UCSD-AML1 (cell line): Measurements from ENCODE around the gene RNF112.
"Not testable (repeated sequence)": the region's sequence is repeated elsewhere in the genome, so short reads cannot be mapped to it uniquely, and the experiment has no call there.

Source experiments
- DNase-seq: peaks from one replicate; lab custom pipeline; 2025; ENCODE audit not compliant: unreplicated experiment; lab: John Stamatoyannopoulos, UW

Gene RNF112

DNA sequence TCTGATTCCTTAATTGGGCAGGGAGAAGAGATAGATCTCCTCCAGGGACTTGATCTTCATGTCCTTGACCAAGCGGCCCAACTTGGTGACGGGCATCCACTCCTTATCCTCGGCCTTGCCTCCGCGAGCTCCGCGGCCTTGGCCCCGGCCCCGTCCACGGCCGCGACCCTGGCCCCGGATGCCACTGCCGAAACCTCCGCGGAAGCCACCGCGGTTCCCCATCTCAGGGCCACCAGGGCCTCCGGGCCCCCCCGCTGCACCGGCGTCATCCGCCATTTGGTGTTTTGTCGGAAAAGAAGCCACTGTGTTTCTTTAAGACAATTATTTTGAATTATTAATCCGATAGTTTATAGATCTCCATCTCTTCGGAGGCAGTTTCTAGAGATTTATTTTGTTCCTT is 35.5 kb downstream of the RNF112 start:
- DNase-seq, result not testable (repeated sequence)

DNA sequence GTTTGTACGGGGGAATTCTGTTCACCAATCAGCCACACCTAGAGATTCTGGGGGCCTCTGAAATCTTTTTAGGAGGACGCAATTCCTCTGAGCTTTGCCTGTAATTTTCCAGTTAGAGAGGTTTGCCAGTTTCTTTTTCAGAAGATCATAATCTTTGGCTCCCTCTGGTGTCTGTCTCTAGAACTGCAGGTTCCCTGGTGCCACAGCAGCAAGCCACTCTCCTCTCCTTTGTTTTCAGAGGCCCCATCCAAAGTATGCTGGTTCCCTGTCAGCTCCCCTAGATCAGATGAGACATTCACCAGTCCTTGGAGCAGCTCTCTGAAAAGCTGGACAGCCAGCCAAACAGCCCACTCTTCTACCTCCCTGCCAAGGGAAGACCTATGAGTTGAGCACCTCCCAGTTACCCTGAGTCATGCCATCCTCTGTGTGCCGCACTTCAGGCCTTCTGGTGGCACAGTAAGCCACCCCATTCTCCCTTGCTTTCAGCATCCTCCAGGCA is 36.1 kb downstream of the RNF112 start:
- DNase-seq, result peak; percentile 18

DNA sequence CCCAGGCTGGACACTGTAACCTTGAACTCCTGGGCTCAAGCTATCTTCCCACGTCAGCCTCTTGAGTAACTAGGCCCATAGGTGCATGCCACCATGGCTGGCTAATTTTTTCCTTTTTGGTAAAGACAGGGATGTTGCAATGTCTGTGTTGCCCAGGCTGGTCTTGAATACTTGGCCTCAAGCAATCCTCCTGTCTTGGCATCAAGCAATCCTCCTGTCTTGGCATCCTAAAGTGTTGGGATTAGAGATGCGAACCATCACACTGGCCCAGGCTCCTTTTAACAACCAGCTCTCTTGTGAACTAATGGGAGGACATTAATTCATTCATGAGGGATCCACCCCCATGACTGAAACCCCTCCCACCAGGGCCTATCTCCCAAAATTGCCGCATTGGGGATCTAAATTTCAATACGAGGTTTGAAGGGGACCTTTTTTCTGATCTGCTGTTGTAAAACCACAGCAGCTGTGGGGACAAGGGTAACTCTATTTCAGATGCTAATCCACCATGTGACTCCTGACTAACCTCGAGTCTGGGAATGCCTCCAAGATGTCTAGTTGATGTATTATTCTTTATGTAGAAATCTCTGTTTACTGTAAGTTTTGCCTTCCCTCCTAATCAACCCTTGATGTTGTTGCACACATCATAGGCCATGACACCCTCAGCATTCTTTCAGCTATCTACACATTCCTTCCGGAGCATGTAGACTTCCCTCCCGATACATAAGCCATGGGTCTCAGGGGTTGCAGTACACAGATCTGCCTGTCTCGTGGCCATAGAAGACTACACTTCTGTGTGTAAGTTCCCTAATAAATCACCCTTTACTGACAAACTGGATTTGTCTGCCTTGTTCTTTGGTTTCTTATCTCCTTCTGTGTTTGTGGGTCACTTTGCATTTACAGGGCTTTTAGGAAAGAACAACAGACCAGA is 37.6 kb downstream of the RNF112 start:
- DNase-seq, result no peak

DNA sequence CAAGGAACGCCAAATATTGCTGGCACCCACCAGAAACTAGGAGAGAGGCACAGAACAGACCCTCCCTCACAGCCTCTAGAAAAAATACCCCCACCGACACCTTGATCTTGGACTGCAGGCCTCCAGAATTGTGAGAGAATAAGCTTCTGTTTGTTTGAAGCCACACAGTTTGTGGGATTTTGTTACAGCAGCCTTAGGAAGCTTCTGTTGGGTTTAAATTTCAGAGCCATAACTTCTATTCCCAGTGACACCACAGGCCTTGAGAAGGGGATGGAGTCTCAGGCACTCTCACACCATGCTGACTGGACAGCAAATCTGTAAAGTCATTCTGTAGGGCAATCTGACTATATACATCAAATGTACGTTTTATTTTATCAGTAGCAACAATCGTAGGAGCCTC is 38.6 kb downstream of the RNF112 start:
- DNase-seq, result no peak

DNA sequence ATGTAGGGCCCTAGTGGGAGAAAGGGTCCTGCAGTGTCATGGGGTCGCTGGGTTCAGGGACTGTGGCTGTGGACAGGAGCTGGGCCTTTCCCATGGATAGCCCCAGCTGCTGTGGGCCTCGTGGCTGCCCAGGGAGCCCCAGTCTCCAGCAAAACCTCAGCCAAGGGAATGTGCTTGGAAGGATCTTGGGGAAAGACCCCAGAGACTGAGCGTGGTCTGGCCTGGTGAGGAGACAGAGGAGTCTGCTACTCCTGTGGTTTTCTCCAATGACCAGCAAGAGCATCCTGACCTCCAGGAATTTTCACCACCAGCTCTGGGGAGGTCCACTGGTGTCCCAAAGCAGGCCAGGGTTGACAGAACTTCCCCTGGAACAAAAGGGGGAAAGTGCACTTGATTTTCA is 42.3 kb downstream of the RNF112 start:
- DNase-seq, result no peak

DNA sequence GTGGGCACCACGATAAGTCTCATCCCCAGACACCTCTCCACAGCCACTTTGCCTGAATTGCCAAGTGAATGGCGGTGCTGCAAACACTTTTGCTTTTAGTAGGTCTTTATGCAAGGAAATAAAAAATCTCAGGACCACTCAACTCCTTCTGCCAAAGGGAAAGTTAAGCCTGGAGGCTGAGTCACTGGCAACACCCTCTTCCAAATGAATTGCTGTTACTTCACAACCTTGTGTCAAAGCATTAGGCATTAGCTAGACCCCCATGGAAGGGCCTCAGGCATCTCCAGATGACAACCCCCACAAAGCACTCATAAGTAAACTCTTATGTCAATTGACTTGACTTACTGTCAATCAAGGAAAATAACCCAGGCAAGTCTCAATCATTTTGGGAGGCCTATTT is 43.0 kb downstream of the RNF112 start:
- no peak for DNase-seq

DNA sequence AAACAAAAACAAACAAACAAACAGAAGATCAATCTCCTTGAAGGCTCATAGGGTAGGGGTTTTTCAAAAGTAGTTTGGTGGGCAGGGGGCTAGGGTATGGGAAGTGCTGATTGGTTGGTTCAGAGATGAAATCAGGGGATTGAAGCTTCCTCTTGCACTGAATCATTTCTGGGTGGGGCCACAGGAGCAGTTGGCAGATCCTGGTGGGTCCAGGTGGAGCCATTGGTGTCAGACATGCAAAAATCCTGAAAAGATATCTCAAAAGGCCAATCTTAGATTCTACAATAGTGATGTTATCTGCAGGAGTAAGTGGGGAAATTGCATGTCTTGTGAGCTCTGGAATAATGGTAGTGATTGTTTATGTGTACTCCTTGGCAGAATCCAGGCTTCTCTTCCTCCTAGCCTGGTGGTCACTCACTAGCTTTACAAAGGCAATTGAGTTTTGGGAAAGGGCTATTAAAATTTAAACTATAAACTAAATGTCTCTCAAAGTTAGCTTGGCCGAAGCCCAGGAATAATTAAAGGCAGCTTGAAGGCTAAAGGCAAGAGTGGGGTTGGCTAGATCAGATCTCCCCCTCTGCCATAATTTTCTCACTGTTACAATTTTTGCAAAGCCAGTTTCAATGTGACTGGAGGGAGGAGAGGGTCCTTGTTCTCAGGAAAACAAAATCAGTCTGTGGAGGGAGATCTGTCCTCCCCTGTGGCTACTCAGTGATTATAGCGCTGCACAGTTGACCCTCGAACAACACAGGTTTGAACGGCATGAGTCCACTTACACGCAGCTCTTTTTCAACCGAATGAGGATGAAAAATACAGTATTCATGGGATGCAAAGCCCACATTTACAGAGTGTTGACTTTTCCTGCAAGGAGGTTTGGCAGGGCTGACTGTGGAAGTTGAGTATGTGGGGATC is 45.2 kb downstream of the RNF112 start:
- no peak for DNase-seq

DNA sequence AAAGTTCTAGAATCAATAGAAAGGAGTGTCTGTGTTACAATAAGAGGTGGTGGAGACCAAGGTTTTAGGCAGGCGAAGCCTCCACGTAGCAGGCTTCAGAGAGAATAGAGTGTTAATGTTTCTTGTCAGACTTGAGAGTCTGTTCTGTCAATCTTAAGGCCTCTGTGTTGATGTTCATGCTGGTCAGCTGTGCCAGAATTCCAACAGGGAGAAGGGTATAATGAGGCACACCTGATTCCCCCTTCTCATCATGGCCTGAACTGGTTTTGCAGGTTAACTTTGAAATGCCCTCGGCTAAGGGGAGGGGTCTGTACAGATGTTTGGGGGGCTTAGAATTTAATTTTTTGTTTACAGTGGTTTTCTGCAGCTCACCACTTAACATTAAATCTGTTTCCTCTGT is 46.0 kb downstream of the RNF112 start:
- no peak for DNase-seq

DNA sequence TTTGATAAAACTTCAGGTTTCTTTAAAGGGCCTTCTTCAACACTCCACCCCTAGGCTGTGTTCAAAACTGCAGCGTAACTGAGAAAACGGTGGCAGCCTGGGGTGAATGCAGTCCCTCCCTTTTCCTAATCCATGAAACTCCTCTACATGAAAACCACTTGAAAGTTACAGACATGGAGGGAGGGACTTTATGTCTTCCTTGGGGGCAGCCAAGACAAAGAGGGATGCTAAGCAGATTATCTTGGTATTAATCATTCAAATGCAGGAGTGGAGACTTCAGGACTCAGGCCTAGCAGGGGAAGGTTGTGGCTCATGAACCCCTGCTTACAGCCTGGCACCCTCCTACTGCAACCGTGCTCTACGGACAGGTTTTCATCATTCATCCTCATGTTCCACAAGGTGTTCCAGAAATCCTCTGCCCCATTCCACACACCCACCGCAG is 46.8 kb downstream of the RNF112 start:
- DNase-seq, result no peak

DNA sequence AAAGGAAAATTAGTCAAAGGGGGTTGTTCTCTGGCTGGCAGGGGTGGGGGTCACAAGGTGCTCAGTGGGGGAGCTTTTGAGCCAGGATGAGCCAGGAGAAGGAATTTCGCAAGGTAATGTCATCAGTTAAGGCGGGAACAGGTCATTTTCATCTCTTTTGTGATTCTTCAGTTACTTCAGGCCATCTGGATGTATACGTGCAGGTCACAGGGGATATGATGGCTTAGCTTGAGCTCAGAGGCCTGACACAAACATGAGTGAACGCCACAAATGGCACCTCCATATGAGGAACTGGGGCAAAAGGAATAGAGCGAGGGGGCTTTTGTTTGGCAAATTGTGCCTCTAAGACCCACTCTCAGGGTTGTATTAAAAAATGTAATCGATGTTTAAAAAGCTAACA is 47.4 kb downstream of the RNF112 start:
- not testable (repeated sequence) for DNase-seq

DNA sequence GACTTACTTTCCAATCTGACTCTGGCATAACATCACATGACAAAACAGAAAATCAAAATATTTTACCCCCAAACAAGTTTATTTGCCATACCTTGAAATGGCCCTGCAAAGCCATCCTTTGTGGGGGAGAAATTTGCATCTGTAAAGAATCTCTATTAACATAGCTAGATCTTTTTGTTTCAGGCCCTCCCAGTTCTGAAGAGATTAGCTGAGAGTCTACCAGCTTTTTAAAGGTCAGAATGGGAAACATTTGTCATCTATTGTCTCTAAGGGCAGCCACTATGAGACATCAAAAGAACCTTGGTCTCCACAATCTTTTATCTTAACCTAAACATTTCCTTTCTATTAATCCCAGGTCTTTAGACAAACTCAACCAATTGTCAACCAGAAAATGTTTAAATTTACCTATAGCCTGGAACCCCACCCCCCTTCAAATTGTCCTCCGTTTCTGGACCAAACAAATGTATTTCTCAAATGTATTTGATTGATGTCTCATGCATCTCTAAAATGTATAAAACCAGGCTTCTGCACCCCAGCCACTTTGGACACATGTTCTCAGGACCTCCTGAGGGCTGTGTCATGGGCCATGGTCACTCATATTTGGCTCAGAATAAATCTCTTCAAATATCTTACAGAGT is 48.1 kb downstream of the RNF112 start:
- DNase-seq, result not testable (repeated sequence)

DNA sequence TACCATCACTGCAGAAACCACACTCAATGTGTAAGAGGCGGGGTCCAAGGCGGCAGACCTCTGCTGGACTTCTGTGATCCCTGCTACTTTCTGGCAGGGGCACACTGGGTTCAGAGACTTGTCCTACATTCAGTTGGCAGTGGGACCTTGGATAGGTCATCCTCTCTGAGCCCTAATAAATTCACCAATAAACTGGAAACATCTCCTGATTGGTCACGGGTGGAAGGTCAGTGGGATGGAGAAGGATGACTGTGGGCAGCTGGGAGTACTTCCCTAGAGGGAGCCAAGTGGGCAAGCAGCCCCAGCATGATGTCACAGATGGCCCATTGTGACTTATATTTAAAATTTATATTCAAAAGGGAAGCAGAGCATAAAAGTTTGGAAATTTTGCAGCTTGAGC is 49.7 kb downstream of the RNF112 start:
- no peak for DNase-seq

DNA sequence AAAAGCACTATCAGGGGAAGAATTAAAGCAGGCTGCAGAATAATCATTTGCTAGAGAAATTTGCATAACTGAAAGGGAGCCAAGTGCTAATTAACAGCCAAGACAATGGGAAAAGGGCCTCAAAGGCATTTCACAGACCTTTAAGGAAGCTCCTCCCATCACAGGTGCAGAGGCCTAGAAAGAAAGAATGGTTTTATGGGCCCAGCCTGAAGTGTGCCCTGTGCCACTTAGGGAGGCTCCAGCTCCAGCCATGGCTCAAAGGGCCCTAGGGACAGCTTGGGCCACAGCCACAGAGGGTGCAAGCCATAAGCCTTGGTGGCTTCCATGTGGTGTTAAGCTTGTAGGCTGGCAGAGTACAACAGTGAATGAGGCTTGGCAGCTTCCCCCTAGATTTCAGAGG is 50.1 kb downstream of the RNF112 start:
- no peak for DNase-seq

DNA sequence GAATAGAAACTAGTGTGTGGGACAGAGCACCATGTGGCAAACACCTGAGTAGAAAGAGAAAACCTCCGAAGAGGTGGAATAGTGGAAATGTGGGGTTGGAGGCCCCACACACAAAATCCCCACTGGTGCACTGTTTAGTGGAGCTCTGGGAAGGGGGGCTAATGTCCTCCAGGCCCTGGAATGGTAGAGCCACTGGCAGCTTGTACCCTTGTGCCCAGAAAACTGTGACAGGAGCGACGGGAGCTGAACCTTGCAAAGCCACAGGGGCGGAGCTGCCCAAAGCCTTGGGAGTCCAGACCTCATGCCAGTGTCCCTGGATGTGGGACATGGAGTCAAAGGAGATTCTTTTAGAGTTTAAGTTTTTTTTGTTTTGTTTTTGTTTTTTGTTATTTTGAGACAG is 50.6 kb downstream of the RNF112 start:
- DNase-seq, result no peak

DNA sequence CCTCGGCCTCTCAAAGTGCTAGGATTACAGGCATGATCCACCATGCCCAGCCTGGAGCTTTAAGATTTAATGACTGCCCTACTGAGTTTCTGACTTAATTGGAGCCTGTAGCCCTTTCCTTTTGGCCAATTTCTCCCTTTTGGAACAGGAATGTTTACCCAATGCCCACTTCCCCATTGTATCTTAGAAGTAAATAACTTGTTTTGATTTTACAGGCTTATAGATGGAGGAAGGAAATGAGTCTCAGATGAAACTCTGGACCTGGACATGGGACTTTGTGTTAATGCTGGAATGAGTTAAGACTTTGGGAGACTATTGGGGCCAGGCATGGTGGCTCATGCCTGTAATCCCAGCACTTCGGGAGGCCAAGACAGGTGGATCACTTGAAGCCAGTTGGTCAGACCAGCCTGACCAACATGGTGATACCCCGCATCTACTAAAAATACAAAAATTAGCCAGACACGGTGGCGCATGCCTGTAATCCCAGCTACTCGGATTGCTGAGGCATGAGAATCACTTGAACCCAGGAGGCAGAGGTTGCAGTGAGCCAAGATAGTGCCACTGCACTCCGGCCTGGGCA is 51.5 kb downstream of the RNF112 start:
- not testable (repeated sequence) for DNase-seq

DNA sequence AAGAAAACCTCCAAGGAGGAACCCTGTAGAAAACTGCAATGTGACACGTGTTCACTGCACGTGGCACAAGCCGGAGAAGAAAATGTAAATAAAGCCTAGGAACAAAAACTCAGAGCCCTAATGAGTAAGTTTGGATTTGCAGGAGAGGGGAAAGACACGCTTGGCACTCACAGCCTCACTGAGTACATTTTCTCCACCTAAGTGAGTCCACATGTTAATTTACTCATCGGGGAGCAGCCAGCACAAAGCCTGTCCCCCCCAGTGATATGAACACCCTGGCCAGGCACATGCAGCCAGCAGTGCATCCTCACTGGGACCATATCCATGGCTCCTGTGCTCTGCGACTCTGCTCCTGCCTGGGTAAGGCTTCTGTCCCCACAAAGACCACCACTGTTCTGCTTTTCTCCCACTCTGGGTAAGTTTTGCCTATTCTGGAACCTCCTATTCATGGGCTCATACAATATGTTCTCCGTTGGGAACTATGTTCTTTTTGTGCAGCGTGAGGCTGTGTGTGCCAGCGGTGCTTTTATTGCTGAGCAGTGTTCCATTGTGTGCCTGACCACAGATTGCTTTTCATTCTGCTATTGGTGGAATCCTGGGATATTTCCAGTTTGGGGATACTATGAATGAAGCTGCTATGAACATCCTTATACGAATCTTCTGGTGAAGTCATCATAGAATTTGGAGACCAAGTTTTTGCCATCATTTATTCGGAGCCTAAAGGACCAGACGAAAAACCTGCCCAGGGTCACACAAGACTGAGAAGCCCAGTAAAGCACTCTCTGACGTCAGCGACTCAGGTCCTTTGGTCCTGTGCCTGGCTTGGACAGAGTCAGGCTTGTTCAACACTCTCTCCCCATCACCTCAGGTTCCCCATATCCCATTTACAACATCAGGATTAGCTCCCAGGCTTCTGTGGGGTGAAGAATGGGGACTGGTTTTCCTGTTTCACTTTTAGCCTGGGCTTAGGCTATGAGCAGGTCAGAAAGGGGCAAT is 53.3 kb downstream of the RNF112 start:
- DNase-seq, result no peak
